Measurements from ENCODE around the gene LAMA5.
"Not testable (repeated sequence)": the region's sequence is repeated elsewhere in the genome, so short reads cannot be mapped to it uniquely, and the experiment has no call there.

Gene LAMA5

DNA sequence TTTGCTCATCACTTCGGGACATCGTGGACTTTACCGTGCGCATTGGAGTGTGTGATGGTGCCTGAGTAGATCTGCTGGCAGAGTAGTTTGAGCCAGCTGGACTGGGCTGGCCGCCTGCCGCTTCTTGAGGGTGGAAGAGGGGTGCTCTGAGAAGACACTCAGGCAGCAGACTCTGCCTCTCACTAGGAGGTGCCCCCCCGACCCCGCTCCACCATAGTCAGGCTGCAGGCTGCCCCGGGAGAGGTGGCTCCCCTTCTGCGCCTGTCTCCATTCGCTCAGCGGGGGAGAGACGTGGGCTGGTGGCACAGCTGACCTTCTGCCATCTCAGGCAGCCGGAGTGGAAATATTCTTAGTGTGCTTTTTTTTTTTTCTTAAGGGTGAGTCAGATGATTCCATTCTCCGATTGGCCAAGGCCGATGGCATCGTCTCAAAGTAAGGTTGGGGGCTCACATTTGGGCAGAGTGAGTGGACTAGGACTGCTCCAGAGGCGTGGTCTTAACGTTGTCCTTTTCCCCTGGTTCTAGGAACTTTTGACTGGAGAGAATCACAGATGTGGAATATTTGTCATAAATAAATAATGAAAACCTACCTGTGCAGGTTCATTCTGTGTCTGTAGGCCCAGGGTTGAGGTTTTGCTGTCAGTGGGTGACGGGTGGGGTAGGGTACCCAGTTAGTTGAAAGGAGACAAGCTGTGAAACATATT lies 21.0 kb upstream of the LAMA5 start:
- no peak for DNase-seq

DNA sequence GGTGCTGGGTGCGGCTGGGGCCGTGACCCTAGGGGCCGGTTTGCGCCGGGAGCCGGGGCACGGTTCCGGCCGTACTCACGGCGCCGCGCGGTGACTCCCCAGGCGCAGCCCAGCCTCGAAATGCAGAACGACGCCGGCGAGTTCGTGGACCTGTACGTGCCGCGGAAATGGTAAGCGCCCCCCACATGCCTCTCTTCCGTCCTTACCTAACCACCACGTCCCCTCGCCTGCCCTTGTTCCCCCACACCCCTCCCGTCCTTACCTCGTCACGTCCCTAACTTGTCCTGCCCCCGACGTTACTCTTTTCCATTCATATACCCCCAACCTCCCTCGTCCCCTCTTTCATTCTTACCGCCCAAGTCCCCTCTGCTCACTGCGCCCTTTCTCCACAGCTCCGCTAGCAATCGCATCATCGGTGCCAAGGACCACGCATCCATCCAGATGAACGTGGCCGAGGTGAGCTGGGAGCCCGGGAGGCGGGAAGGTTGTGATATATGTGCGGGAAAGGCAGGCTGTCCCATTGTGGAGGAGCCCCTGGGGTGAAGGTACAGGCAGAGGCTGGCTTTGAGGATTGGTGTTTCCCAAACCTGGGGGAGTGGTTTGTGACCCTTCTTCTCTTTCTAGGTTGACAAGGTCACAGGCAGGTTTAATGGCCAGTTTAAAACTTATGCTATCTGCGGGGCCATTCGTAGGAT lies 20.3 kb upstream of the LAMA5 start:
- no peak for DNase-seq

DNA sequence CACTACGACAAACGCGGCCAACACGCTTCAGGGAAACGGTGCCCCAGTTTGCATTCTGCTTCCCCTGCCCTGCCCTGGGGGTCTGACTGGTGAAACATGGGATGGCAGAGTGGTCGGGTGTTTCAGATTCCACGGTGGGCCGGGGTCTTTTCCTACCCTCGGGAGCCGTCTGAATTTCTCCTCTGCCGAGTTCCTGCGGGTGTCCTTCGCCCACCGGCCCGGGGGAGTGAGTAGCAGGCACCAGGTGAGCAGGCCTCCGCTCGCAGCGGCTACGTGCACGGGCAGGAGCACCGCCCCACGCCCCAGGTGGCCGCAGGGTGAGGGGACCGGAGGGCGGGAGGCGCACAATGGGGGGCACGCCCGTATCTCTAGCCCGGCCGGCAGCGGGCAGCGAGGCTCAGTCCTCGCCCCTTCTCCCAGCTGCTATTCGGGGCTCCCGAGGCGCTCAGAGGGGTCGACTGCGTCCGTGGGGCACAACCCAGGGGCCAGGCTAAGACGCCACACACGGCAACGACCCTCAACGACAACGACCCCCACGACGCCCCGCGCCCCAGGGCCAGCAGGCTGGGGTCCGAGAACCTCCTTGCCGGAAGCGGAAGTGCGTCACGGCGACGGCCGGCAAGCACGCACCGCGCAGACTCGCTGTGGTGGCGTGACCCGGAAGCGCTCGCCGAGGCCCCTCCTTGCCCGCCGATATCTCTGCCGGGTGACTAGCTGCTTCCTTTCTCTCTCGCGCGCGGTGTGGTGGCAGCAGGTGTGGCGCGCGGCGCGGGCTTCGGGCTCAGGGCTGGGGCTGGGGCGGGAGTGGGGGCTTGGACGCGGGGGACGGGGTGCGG lies 19.5 kb upstream of the LAMA5 start, which contains the start of gene RPS21:
Gene RPS21 (plus strand): TSS at position 721 of the 836 bp plus-strand sequence. CDS start 236 bp downstream, outside the sequence.
- DNase-seq, result no peak

DNA sequence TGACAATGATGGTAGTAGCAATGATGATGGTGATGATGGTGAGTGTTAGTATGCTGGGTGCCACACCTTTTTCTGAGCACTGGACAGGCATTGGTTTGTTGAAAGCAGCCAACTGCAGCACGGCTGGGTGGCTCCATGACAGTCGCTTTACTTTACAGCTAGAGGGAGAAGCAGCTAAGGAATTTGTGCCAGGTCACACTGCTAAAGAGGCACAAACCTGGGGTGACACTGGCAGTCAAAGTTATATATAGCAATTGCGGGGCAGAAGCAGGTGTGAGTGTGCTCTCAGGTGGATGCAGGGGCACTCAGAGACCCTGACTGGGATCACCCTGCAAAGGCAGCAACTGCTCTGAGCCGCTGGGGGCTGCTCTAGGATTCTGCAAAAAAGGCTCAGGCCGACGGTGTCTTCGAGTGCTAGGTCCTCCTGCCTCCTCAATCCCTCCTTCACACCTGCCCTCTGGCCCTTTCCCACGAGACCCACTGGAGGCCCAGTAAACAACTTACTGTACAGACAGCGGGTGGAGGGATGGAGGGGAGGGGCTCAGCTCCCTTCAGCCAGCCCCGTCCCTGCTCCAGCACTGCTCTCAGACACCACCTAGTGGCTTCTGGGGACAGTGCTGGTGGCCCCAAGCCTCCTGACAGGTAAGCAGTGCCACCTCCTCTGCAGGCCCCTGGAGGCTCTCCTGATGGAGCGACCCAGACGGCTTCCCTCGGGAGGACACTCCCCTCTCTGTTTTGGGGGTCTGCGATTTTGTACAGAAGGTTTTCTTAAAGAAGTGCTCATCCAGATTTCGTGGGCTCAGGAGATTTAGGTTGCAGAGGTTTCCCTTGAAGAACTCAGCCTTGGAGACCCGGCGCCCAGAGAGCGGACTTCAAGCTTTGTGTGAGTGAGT lies 15.4 kb upstream of the LAMA5 start:
- DNase-seq, result no peak

DNA sequence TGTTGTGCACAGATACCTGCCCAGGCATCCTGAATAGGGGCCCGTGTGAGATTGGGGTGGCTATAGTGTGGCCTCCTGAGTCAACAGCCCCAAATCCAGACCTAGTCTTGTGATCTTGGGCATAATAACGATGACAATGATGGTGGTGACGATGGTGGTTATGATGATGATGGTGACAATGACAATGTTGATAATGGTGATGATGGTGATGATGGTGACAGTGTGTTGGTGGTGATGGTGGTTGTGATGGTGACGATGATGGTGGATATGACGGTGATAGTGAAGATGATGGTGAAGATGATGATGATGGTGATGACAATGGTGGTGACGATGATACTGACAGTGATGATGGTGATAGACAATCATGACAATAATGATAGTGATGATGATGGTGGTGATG lies 14.7 kb upstream of the LAMA5 start:
- no peak for DNase-seq

DNA sequence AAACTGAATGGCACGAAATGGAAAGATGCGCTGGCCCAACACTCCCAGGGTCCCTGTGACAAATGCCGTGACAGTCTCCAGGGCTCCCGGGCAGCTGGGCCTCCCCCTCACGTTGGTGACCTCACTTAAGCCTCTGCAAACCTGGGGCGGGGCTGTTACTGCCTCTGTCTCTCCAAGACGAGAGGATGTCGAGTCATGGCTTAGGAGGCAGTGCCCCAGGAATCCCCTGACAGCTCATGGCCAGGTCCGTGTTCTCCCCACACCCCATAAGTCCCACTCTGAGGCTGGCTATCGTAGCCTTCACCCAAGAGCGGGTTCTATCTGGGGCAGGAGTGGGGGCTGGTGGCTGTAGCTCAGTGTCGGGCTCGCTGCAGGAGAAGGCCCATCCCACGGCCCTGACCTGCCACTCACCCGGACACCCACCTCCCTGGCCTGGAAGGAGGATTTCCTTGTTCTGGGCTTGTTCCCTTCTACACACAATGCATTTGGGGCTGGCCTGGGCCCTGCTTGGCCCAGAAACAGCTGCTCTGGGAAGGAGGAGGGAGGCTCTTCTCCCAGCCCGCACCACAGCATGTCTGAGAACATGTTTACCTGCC lies 14.2 kb upstream of the LAMA5 start:
- DNase-seq, result no peak

DNA sequence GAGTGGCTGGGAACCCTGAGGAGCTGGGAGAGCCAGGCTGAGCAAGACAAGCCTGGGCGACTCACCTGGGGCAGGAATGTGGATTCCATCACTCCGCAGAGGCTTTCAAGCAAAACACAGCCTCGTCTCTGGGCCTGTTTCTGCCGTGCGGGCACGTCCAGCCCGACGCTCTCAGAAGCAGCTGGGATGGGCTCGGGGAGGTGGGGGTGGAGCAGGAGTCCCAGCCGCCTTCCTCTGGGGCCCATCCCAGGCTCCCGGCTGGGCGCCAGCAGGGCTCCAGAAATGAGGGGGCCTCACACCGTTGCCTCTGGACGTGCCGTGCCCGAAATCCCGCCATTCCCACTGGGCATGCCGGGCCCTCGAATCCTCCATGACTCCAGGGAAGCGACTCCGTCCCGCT lies 11.1 kb upstream of the LAMA5 start:
- no peak for DNase-seq

DNA sequence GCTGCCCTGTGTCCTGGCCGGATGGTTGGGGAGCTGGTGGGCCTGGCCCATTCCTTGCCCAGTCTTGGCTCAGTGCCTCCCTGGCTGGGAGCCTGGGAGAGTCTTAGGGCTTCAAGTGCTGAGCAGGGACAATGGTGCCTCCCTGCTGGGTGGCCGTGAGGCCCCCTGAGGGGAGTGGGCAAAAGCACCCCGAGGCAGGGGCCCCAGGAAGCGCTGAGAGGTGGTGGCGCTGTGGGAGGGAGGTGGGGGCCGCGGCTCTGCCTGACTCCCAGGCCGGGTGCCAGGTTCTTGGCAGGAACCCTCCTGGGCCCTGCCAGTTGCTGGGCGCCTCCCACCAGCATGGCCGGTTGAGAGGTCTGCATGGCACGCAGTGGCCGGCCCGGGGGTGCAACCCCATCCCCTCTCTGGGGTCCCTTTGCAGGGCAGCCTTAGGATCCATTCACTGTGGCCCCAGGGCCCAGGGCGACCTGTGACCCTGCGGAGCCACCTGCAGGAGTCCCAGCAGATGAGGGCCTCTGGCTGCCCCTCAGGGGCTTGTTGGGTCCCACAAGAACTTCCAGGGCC lies 10.6 kb upstream of the LAMA5 start:
- DNase-seq, result no peak

DNA sequence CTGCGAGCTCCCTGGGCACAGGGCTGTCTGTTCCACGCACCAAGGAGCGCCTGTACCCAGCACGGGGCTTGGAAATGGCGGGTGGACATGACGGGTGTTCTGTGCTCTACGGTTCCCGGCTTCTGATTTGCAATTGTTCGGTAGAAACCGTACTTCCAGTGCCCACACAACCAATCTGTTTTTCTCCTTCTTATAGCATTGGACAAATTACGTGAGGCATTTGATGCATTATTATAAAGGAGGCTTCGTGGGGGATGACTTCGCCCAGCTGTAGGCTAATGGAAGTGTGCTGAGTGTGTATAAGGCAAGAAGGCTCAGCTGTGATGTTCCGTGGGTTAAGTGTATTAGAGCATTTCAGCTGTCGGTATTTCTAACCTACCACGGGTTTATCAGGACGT lies 10.0 kb upstream of the LAMA5 start:
- DNase-seq, result no peak

DNA sequence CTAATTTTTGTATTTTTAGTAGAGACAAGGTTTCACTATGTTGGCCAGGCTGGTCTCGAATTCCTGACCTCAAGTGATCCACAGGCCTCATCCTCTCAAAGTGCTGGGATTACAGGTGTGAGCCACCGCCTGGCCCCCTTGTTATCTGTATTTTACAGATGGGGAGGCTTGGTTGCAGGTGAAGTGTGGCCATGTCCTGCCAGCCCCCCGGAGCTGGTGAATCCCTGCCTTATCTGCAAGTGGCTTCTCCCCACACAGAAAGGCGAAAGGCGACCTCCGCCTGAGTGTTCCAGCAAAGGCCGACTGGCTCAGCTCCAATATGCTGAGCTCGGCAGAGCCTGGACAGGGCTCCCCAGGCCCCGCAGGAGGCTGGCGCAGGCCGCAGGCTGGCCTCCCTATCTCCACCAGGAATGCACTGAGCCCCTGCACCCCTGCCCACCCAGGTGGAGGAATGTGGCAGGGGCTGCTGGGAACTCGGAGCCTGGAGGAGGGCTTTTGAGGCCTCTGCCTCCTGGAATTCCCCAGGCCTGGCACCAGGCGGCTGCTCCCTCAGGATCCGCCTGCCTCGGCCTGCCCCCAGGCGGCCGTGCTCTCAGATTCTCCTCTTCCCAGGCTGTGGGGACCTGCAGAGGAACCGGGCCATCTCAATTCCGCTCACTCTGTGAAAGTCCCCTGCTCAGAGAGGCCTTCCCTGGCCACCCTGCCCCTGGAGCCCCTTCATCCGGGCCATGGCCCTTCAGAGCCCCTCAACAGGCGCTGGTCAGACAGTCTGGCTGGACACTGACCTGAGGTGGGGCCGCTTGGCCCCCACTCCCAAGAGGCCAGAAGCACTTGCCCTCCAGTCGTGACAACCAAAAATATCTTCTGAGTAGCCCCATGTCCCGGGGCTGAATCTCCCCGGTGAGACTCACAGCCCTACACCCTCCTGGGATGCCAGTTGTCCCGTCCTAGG lies 9.3 kb upstream of the LAMA5 start:
- DNase-seq, result no peak

DNA sequence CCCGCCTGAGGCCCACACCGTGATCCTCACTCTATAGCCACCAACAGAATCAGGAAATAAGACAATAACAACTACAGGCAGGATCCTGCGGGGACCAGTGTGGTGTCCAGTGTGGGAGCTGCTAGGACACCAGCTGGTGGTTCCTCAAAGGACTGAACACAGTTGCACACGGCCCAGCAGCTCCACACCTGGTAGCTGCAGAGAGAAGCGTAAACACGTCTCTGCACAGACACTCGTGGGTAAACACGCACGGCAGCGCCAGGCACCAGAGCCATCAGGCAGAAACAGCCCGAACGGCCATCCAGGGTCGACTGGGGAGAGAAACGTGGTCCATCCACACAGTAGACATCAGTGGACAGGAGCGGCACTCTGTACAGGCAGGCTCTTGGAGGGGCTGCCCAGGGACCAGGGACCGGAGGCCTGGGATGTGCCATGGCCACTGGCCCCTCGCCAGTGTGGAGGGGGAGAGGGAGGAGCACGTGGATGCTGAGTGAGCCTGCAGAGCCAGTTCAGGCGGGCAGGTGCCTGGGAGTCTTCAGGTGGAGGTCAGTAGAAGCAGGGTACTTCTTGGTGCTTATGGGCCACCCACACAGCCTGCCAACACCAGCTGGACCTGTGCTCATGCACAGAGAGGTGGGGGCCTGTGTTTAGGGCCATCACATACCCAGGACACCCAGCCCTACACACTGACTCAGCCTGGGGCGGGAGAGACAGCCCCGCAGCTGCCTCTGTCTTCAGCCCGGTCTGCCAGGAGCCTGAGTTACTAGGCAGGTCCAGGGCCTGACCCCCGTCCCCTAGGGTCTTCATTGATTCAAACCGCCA lies 7.4 kb upstream of the LAMA5 start:
- DNase-seq, result no peak

DNA sequence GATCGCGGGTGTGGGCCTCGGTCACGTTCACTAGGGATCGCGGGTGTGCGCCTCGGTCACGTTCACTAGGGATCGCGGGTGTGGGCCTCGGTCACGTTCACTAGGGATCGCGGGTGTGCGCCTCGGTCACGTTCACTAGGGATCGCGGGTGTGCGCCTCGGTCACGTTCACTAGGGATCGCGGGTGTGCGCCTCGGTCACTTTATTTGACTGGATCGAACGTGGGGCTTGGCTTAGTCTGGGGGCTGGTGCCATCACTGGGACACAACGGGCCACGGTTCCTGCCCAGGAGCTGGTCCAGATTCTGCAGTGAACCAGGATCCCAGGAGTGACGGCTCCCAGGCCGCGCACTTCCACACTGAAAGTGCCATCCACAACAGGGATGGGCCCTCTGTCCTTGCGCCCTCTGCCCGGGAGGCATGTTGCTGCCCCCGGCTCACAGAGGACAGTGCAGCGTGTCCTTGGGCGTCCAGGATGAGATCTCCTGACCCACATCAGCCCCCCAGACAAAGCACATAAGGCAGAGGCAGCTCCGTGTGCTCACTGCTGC lies 6.6 kb upstream of the LAMA5 start:
- DNase-seq, result not testable (repeated sequence)

DNA sequence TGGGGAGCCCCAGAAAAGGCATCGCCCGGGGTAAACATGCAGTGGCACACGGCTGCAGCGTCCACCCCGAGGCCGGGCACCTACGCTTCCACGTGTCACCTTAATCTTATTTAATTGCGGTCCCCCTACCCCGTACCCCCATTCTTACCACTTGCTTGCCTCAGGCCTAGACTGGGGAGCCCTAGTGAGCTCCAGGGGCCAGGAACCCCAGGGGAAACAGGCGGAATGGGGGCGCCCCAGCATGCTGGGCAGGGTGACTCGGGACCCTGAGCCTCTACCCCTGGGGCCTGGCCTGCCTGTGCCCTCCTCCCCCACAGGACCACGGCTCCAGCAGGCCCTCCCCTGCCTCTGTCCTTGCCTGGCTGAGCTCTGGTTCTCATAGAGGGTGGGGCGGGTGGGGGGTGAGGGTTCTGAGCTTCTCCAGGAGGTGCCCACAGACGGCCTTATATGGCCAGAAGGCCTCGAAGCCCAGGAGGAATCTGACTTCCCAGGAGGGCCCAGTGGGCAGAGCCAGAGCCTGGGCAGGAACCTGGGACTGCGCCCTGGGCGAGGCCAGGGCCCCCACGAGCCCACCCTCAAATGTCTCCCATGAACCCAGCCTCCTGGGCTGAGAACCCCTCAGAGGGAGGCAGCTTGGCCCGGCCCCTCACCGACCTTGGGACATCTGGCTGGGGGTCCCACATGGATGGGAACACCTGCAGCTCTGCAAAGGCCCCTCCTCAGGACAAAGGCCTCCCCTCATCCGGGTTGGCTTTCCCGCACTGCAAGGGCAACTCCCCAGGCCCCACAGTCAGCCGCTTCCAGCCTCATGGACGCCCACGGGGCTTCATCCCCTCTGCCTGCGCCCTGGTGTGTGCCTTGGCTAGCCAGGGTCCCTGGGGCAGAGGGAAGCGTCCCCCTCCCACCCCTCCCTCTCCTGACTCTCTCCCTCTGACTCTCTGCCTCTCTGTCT lies 5.2 kb upstream of the LAMA5 start:
- DNase-seq, result no peak

DNA sequence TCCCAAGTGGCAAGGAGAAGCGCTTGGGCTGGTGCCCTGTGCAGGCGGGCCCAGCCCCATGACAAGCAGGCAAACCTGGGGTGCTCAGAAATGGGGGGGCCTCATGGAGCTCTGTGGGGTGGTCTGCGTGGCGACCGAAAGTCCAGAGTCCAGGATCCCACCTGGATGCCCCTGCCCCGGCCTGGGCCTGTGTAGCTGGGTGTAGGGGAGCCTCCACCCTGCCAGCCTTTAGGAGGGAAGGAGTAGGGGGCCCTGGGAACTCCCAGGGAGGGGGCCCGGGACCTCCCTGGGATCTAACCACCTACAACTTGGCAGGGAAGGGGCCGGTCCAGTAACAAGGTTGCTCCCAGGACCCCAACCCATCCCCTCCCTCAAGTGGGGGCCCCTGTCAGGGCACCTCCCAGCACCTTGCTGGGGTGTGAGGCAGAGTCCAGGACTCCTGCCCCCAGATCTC lies 4.5 kb upstream of the LAMA5 start:
- DNase-seq, result no peak

DNA sequence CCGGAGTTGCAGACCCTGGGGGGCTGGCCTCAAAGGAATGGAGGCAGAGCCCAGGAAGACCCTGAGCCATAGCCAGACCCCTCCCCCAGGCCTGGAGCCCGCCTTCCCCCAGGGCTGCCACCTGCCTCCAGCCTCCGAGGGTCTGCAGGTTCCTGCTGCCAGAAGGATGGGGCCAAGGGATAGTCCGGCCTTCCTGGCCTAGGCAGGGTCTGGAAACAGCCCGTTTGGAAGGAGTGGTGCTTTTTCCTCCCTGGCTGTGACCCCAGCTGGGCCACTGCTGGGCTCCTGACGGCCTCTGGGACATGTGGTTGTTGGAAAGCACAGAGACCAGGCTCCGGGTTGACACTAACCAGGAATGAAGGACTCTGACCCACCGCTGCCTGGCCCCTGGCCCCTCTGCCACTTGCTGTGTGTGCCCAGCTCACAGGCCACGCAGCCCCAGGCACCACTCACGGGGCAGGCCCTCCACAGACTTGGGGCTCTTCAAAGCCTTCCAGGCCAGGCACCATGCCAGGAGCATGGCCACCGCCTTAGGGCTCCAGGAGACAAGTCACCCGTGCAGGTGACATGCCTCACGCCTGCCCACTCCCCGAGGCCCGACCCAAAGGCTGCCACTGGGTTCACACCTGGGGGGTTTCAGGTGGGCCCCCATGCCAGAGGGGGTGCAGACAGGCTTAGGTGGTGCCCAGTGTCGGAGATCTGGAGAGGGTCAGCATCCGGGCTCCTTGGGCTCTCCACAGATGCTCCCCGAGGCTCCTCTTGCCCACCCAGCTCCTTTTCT lies 3.9 kb upstream of the LAMA5 start:
- DNase-seq, result no peak

DNA sequence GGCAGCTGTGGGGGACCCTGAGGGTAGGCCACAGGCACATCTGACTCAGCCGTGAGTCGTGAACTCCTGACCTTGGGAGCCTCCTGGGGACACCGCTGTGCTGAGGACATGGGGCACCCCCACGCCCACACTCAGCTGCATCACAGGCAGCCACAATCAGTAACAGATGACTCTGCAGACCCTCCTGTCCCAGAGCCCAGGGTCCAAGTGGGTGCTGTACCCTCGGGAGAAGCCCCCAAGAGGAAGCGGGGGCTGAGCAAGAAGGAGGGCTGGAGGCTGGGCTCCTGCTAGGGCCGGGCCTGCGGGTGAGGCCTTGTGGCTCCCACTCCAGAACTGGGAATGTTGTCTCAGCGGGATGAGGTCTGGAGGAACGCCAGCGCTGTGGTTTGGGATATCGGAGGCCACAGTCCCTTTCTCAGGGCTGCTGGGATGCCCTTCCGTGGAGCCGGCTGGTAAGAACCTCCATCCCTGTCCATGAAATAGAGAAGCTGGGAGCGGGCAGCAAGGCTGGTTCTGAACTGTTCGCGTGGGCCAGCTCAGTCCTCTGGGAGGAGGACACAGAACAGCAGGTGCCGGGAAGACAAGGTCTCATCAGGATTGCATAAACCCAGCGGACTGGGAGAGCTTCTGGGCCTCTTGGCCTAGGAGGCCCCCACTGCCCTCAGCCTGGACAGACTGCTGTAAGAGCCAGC lies 3.1 kb upstream of the LAMA5 start:
- DNase-seq, result no peak

DNA sequence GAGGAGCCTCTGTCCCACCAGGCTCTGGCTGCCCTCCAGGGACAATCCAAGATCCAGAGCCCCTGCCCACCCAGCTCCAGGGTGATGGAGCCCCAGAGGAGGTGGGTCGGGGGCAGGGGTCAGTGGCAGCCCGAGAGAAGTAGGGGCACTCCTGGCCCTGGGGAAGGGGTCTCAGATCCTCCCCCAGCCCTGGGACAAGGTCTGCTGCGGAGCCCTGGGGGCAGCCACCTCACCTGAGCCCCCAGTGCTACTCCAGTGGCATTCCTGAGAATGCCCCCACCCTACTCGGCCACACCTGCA lies 2.7 kb upstream of the LAMA5 start:
- DNase-seq, result no peak

Measured in cortex of kidney (tissue), 1 donor.